Keratinocyte (primary cell): ENCODE measurements around the gene VIPR1. TPM values are rescaled to one million over a fixed set of nuclear protein-coding genes. Genes with fewer than 3 reads are reported as not detected.

ENCODE experiments used
- DNase-seq: peaks from one replicate; pipeline ENCODE4 v3.0.0-alpha.2; 2011; ENCODE audit warnings: low read depth, missing footprints, low spot score
- FAIRE-seq: peaks from 2 replicates; lab custom pipeline; 2011; peaks lifted over from hg19 to GRCh38; lab: Jason Lieb, UNC
- H2AFZ ChIP-seq: 2 replicates; pipeline ENCODE4 v1.6.0; 2012; ENCODE audit warnings: low read length, control low read depth, inconsistent platforms; ENCODE audit not compliant: control insufficient read depth
- H3K27ac ChIP-seq: 2 replicates; pipeline ENCODE4 v1.5.1; 2011; ENCODE audit warnings: low read length; ENCODE audit not compliant: control insufficient read depth, insufficient read depth
- H3K27me3 ChIP-seq: 3 replicates; pipeline ENCODE4 v1.6.0; 2011; ENCODE audit warnings: low read length; ENCODE audit not compliant: control insufficient read depth, insufficient read depth; ENCODE audit errors: extremely low read depth
- H3K36me3 ChIP-seq, 2 experiments: 2 replicates in 1 of 2; 3 replicates in 1 of 2; pipeline ENCODE4 v1.5.1; 2011; ENCODE audit warnings: low read length in 2 of 2, mild to moderate bottlenecking in 1 of 2; ENCODE audit not compliant: control insufficient read depth in 2 of 2, insufficient read depth in 2 of 2; ENCODE audit errors: extremely low read depth in 1 of 2
- H3K4me1 ChIP-seq: 3 replicates; pipeline ENCODE4 v1.5.1; 2011; ENCODE audit warnings: low read length; ENCODE audit not compliant: control insufficient read depth, insufficient read depth; ENCODE audit errors: extremely low read depth
- H3K4me2 ChIP-seq: 3 replicates; pipeline ENCODE4 v1.6.0; 2011; ENCODE audit warnings: low read depth, low read length; ENCODE audit not compliant: control insufficient read depth, insufficient read depth; ENCODE audit errors: extremely low read depth
- H3K4me3 ChIP-seq, 3 experiments: fragments of 200-600 bp in 1 of 3; sonication (generic) in 1 of 3; 2 replicates in 2 of 3; 3 replicates in 1 of 3; pipeline ENCODE4 v1.5.1; 2011 to 2016; ENCODE audit warnings: low read length in 3 of 3, mild to moderate bottlenecking in 3 of 3, control low read depth in 2 of 3, inconsistent platforms in 1 of 3, low read depth in 1 of 3, mixed read lengths in 1 of 3, mixed run types in 1 of 3, moderate library complexity in 1 of 3; ENCODE audit not compliant: control insufficient read depth in 2 of 3, insufficient read depth in 2 of 3; ENCODE audit errors: extremely low read depth in 1 of 3
- H3K79me2 ChIP-seq: 2 replicates; pipeline ENCODE4 v1.6.0; 2012; ENCODE audit warnings: low read length; ENCODE audit not compliant: control insufficient read depth, insufficient read depth
- H3K9ac ChIP-seq: 3 replicates; pipeline ENCODE4 v1.6.0; 2011; ENCODE audit warnings: low read length; ENCODE audit not compliant: control insufficient read depth, insufficient read depth; ENCODE audit errors: extremely low read depth
- H3K9me1 ChIP-seq: 3 replicates; pipeline ENCODE4 v1.6.0; 2011; ENCODE audit warnings: low read length; ENCODE audit not compliant: control insufficient read depth, insufficient read depth; ENCODE audit errors: extremely low read depth
- H3K9me3 ChIP-seq: 2 replicates; pipeline ENCODE4 v1.5.1; 2012; ENCODE audit warnings: low read depth, low read length; ENCODE audit not compliant: control insufficient read depth
- H4K20me1 ChIP-seq: 3 replicates; pipeline ENCODE4 v1.6.0; 2011; ENCODE audit warnings: low read length; ENCODE audit not compliant: control insufficient read depth, insufficient read depth; ENCODE audit errors: extremely low read depth
- EZH2 ChIP-seq: IDR thresholded peaks from one replicate; pipeline ENCODE4 v1.6.1; 2012; ENCODE audit warnings: inconsistent platforms, mild to moderate bottlenecking, low read length, moderate library complexity
- dilution Hi-C: fragments of 300-500 bp; cut with MboI; formaldehyde crosslinking; loops from one replicate; pipeline ENCODE4 v1.7.0; 2020; ENCODE audit warnings: low sequenced_read_pairs; ENCODE audit not compliant: extremely low pct_ligation_motif_present
- polyA plus RNA-seq, 5 experiments: library from polyadenylated mRNA; depleted of rRNA in 3 of 5; stranded (reverse) in 3 of 5; stranded (forward) in 1 of 5; unstranded in 1 of 5; fragments of >200 nt; gene quantifications; 1 replicate in 1 of 5; 2 replicates in 3 of 5; 3 replicates in 1 of 5; pipeline versions ENCODE4 v1.2.1 to v1.2.3, GENCODE V29; 2011 to 2012; ENCODE audit warnings: missing spikeins in 2 of 5, low read depth in 1 of 5, low replicate concordance in 1 of 5
- TF ChIP-seq, protein P1 (sequence below), 3 experiments: IDR thresholded peaks in 1 of 3; conservative IDR thresholded peaks in 1 of 3; optimal IDR thresholded peaks in 1 of 3; 2 replicates in 2 of 3; 3 replicates in 1 of 3; pipeline versions ENCODE3 to v1.5.1; 2011; ENCODE audit warnings: low read length in 3 of 3, mild to moderate bottlenecking in 3 of 3, moderate library complexity in 2 of 3, control low read depth in 1 of 3, inconsistent platforms in 1 of 3; ENCODE audit not compliant: insufficient read depth in 2 of 3; ENCODE audit errors: extremely low read depth in 1 of 3

The VIPR1 gene
- polyA plus RNA-seq, 1 donor (not counting 4 experiments of a cell fraction or from before 2014, with no cell fraction given): 4.5 TPM

DNA sequence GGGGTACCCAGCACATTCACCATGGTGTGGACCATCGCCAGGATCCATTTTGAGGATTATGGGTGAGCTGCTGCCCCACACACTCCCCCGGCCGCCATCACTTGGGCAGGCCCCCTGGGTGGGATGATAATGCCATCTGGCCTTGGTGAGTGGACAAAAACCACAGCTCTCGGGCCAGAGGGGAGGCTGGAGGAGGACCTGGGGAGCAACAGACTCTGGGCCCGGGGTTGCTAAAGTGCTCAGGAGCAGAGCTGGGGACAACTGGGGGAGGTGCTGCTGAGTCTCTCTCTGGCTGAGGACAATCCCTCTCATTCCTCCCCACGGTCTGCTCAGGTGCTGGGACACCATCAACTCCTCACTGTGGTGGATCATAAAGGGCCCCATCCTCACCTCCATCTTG lies 29.0 kb downstream of the VIPR1 start:
- Histone ChIP-seq H3K4me2 (no peak overlapping the region), H3K27me3 (no peaks in the 10 kb centered on the region), H3K9ac (no peak overlapping the region), H3K4me3 (no peak overlapping the region), H3K4me1 (peaks cover 5% of the 10 kb centered on the region), H4K20me1 (no peaks in the 10 kb centered on the region), H3K9me1 (no peaks in the 10 kb centered on the region), H3K79me2 (no peaks in the 10 kb centered on the region), H3K27ac (no peak overlapping the region), H2AFZ (no peak overlapping the region), H3K36me3 (no peaks in the 10 kb centered on the region), H3K9me3 (no peaks in the 10 kb centered on the region)
- DNase-seq: no peak
- dilution Hi-C loops: no loop called here
- no peak for TF ChIP-seq EZH2
- TF ChIP-seq, protein P1, sequence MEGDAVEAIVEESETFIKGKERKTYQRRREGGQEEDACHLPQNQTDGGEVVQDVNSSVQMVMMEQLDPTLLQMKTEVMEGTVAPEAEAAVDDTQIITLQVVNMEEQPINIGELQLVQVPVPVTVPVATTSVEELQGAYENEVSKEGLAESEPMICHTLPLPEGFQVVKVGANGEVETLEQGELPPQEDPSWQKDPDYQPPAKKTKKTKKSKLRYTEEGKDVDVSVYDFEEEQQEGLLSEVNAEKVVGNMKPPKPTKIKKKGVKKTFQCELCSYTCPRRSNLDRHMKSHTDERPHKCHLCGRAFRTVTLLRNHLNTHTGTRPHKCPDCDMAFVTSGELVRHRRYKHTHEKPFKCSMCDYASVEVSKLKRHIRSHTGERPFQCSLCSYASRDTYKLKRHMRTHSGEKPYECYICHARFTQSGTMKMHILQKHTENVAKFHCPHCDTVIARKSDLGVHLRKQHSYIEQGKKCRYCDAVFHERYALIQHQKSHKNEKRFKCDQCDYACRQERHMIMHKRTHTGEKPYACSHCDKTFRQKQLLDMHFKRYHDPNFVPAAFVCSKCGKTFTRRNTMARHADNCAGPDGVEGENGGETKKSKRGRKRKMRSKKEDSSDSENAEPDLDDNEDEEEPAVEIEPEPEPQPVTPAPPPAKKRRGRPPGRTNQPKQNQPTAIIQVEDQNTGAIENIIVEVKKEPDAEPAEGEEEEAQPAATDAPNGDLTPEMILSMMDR (optimal IDR thresholded peaks at IDR 0.05 in 1 of 3, IDR thresholded peaks at IDR 0.05 in 1 of 3, conservative IDR thresholded peaks at IDR 0.05 in 1 of 3; ENCODE audit: extremely low read depth in 1 of 3, insufficient read depth in 2 of 3, low read length in 3 of 3): no peak
- no peak for FAIRE-seq

DNA sequence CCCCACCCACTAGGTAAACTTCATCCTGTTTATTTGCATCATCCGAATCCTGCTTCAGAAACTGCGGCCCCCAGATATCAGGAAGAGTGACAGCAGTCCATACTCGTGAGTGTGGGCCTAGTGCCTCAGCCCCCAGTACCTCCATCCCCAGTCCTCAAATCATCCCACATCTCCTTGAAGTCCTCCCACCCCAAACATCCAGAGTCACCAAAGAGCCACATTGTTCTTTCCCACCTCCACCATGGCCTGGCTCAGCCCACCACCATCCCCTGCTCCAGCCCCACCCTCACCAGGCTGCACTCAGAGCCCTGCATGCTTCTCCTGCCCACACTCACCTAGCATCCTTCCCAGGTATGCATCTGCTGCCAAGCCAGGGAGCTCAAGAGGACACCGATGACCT lies 29.8 kb downstream of the VIPR1 start:
- DNase-seq: no peak
- Histone ChIP-seq H2AFZ (no peak overlapping the region), H3K4me3 (no peak overlapping the region), H4K20me1 (no peaks in the 10 kb centered on the region), H3K9me3 (no peaks in the 10 kb centered on the region), H3K79me2 (no peaks in the 10 kb centered on the region), H3K27me3 (no peaks in the 10 kb centered on the region), H3K9ac (no peak overlapping the region), H3K9me1 (no peaks in the 10 kb centered on the region), H3K4me1 (peaks cover 5% of the 10 kb centered on the region), H3K4me2 (no peak overlapping the region), H3K36me3 (no peaks in the 10 kb centered on the region), H3K27ac (no peak overlapping the region)
- TF ChIP-seq, protein P1 (optimal IDR thresholded peaks at IDR 0.05 in 1 of 3, IDR thresholded peaks at IDR 0.05 in 1 of 3, conservative IDR thresholded peaks at IDR 0.05 in 1 of 3; ENCODE audit: extremely low read depth in 1 of 3, insufficient read depth in 2 of 3, low read length in 3 of 3): no peak
- TF ChIP-seq EZH2: no peak
- dilution Hi-C loops: no loop called here
- no peak for FAIRE-seq
